ENCODE data around the gene CLCA1.
"Not testable (repeated sequence)": the region's sequence is repeated elsewhere in the genome, so short reads cannot be mapped to it uniquely, and the experiment has no call there.

The CLCA1 gene

GRCh38 chr1:86464819-86465218 is 3.9 kb upstream of the CLCA1 start:
- no peak for DNase-seq

- no peak for DNase-seq
These were observed 2.5 kb upstream of the CLCA1 start for GRCh38 chr1:86466109-86466844.

GRCh38 chr1:86466986-86467385 is 1.7 kb upstream of the CLCA1 start:
- no peak for DNase-seq

GRCh38 chr1:86470859-86471258 is 2.1 kb downstream of the CLCA1 start:
- no peak for DNase-seq

- DNase-seq, result no peak
These were observed 2.6 kb downstream of the CLCA1 start for GRCh38 chr1:86471291-86471690.

- DNase-seq, result no peak
These were observed 3.4 kb downstream of the CLCA1 start for GRCh38 chr1:86472152-86472551.

GRCh38 chr1:86472767-86473166 is 4.0 kb downstream of the CLCA1 start:
- no peak for DNase-seq

- DNase-seq, result no peak
These were observed 8.5 kb downstream of the CLCA1 start for GRCh38 chr1:86477256-86477655.

GRCh38 chr1:86477682-86478081 is 9.0 kb downstream of the CLCA1 start:
- DNase-seq, result no peak

- DNase-seq, result no peak
These were observed 9.9 kb downstream of the CLCA1 start for GRCh38 chr1:86478416-86479156.

- no peak for DNase-seq
These were observed 13.2 kb downstream of the CLCA1 start for GRCh38 chr1:86481966-86482365.

GRCh38 chr1:86487131-86487810 is 18.5 kb downstream of the CLCA1 start:
- DNase-seq, result peak; percentile 76

GRCh38 chr1:86487811-86488141 is 19.0 kb downstream of the CLCA1 start:
- DNase-seq, result no peak

GRCh38 chr1:86489242-86489878 is 20.6 kb downstream of the CLCA1 start:
- DNase-seq, result no peak

- DNase-seq, result no peak
These were observed 22.6 kb downstream of the CLCA1 start for GRCh38 chr1:86491171-86491950.

- DNase-seq, result no peak
These were observed 29.6 kb downstream of the CLCA1 start for GRCh38 chr1:86498281-86498680.

- DNase-seq, result no peak
These were observed 31.4 kb downstream of the CLCA1 start for GRCh38 chr1:86499987-86500593.

- DNase-seq, result no peak
These were observed 32.0 kb downstream of the CLCA1 start for GRCh38 chr1:86500714-86501113.

- not testable (repeated sequence) for DNase-seq
These were observed 33.5 kb downstream of the CLCA1 start for GRCh38 chr1:86502125-86502646.

GRCh38 chr1:86502721-86503405 is 34.1 kb downstream of the CLCA1 start:
- DNase-seq, result no peak

GRCh38 chr1:86503406-86504136 is 34.8 kb downstream of the CLCA1 start:
- no peak for DNase-seq
